Spleen (tissue), 7 donors: ENCODE measurements around the gene TYW1B.
"Not testable (repeated sequence)": the region's sequence is repeated elsewhere in the genome, so short reads cannot be mapped to it uniquely, and the experiment has no call there.

Experiments
- CTCF ChIP-seq, 11 experiments: fragments of 200-600 bp in 7 of 11; fragments of 450-650 bp in 4 of 11; sonication (generic) in 4 of 11; IDR thresholded peaks in 8 of 11; conservative IDR thresholded peaks in 3 of 11; 1 replicate in 7 of 11; 2 replicates in 4 of 11; pipeline versions ENCODE4 v1.4.0 to v1.8.0; 2016 to 2021; ENCODE audit warnings: antibody characterized with exemption in 11 of 11, inconsistent platforms in 4 of 11, mild to moderate bottlenecking in 1 of 11
- POLR2AphosphoS5 ChIP-seq, 3 donors: sonication (generic); formaldehyde crosslinking; IDR thresholded peaks; one replicate each; pipeline ENCODE4 v1.5.1; 2017; ENCODE audit warnings: antibody characterized with exemption in 3 of 3
- donor health status: DM: no; HTN: no; CAD: no; lungs with moderate emphysema.
- donor health status: DM: no; HTN: no; CAD: no.
- donor health status: DM: no; HTN: no; CAD: no.

DNA sequence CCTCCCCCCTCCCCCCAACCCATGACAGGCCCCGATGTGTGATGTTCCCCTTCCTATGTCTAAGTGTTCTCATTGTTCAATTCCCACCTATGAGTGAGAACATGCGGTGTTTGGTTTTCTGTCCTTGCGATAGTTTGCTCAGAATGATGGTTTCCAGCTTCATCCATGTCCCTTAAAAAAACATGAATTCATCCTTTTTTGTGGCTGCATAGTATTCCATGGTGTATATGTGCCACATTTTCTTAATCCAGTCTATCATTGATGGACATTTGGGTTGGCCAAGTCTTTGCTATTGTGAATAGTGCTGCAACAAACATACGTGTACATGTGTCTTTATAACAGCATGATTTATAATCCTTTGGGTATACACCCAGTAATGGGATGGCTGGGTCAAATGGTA is 107.1 kb downstream of the TYW1B start:
- not testable (repeated sequence) for TF ChIP-seq CTCF (IDR thresholded peaks at IDR 0.05 in 8 of 11, conservative IDR thresholded peaks at IDR 0.05 in 3 of 11); POLR2AphosphoS5 (IDR thresholded peaks at IDR 0.05)
